Right lobe of liver (tissue), 4 donors: ENCODE data around the gene HOXA10.

Experiments
- POLR2A ChIP-seq: fragments of 450-650 bp; IDR thresholded peaks from one replicate; pipeline ENCODE4 v1.6.1; 2017; ENCODE audit warnings: antibody characterized with exemption, mild to moderate bottlenecking
- TF ChIP-seq, protein P1 (sequence below), 4 donors: fragments of 200-600 bp in 3 of 4; fragments of 450-650 bp in 1 of 4; IDR thresholded peaks; one replicate each; pipeline versions ENCODE4 v1.5.1 to v1.8.0; 2016 to 2022; ENCODE audit warnings: antibody characterized with exemption in 4 of 4, mild to moderate bottlenecking in 2 of 4
- donor health status: DM: no; HTN: no; CAD: no.
- donor health status: DM: no; HTN: no; CAD: no.
- donor health status: DM: no; HTN: yes; CAD: no.

DNA sequence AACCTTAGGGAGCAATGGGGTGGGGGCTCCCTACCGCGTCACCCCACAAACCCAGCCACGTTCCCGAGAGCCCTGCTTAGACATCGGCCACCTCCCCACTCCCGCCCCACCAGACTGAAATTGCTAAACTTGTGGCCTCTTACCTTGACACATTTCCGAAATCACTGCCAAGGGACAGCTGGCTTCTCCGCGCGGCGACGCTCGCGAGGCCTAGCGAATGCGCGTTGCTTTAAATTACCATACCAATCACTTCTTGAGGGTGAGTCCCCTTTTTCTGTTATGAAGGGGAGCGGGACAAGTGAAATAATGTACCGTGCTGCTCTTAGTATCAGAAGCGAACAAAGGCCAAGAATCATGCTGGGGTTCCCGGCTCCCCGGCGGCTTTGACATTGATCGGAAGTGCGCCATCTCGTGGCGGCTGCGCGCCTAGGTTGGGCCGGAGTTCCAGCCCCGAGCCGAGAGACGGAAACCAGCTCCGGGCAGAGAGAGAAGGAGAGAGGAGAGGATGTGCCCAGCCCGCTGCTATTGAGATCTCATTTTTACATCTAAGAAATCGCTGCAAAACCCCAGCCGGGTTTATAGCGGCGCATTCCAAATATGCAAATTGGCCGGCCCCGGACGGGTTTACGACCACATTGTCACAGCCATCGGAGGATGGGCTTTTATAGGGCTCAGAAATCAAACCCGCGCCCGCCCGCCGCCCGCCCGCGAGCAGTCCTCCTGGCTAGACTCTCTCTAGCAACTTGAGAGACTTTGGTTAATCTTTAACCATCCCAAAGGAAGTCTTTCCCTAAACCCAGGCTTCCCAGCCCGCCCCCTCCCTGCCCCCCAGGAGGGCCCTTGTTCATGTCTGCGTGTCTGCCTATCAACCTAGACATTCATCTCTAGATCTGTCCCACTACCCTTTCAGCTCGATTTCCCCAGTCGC lies 5.6 kb upstream of the HOXA10 start:
- no peak for TF ChIP-seq POLR2A
- TF ChIP-seq, protein P1, sequence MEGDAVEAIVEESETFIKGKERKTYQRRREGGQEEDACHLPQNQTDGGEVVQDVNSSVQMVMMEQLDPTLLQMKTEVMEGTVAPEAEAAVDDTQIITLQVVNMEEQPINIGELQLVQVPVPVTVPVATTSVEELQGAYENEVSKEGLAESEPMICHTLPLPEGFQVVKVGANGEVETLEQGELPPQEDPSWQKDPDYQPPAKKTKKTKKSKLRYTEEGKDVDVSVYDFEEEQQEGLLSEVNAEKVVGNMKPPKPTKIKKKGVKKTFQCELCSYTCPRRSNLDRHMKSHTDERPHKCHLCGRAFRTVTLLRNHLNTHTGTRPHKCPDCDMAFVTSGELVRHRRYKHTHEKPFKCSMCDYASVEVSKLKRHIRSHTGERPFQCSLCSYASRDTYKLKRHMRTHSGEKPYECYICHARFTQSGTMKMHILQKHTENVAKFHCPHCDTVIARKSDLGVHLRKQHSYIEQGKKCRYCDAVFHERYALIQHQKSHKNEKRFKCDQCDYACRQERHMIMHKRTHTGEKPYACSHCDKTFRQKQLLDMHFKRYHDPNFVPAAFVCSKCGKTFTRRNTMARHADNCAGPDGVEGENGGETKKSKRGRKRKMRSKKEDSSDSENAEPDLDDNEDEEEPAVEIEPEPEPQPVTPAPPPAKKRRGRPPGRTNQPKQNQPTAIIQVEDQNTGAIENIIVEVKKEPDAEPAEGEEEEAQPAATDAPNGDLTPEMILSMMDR (IDR thresholded peaks at IDR 0.05): peak; percentile 34 to 72 (median 58)
